ENCODE measurements around the gene C19orf38.

C19orf38 gene

DNA sequence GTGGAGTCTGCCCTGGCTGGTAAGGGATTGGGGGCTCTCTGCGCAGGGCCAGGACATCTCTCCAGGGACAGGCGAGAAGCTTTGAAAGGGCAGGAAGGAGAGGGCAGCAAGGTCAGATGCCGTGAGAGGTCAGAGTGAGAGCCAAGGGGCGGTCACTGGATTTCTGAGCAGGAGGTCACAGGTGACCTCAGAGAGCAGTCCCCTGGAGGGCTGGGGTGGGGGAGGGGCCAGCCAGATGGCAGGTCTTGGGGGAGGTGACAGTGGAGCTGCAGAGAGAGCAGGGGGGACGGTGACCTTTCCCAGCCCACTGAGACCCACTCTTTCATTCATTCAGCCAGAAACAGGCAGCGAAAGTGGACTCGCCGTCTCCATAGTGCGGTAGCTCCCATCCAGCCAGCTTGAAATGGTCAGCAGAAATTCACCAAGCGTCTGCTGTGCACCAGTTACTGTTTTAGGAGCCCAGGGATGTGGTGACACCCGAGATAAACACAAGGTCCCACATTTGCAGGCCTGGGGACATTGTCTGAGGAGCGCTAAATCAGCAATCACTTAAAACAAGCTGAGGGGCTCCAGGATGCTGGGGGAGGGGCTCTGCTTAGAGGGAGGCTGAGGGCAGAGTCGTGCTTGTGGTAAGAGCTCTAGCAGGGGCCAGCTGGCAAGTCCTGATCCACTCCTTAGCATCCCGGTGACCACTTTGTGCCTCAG is 33.3 kb downstream of the C19orf38 start:
- DNase-seq, result no peak

- DNase-seq, result no peak
These were observed 33.9 kb downstream of the C19orf38 start for GRCh38 chr19:10882108-10882457.

DNA sequence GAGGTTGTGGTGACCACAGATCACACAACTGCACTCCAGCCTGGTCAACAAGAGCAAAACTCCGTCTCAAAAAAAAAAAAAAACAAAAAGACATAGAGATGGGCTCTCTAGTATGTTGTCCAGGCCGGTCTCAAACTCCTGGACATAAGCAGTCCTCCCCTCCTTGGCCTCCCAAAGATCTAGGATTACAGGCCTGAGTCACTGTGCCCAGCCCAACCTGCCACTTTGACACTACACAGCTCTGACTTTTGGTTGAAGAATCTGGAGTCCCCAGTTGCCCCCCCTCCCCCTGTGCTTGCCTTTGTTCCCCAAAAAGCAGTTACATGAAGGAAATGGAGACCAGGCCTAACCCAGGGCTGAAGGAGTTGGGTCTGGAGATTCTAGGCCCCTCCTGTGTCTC is 36.1 kb downstream of the C19orf38 start:
- DNase-seq, result no peak

- no peak for DNase-seq
These were observed 37.3 kb downstream of the C19orf38 start for GRCh38 chr19:10885201-10886169.

GRCh38 chr19:10887616-10888367 is 39.6 kb downstream of the C19orf38 start:
- DNase-seq, result no peak

DNA sequence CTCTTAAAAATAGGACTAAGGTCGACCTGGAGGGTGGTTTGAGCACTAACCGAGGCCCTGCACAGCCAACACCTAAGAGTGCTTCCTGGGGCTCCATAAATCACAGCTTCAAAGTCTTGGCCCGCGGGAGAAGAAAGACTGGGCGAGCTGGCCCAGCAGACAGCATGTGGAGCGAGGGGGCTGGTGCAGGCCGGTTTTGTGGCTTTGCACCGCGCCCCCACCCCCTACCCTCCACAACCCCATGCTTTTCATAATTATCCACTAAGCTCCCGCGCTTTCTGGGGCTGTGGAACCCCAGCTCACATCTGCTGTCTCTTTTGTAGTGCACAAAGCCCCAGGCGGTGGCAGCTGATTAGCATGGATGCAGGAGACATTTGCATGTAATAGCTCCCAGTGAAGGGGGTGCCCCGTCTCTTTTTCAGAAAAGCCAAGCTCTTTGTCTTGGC is 40.2 kb downstream of the C19orf38 start:
- DNase-seq, result no peak

DNA sequence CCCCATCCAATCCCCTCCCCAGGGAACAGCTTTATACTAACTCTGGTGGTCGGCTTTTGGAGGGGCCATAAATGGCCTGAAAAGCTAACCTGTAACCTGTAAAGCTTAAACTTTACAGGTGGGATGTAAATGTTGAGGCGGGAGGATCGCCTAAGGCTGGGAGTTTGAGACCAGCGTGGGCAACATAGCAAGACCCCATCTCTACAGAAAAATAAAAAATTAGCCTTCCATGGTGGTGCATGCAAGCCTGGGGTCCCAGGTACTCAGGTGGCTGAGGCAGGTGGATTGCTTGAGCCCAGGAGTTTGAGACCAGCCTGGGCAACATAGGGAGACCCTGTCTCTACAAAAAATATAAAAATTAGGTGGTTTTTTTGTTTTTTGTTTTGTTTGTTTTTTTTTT is 41.7 kb downstream of the C19orf38 start:
- no peak for DNase-seq

- DNase-seq, result no peak
These were observed 43.3 kb downstream of the C19orf38 start for GRCh38 chr19:10891405-10892086.

GRCh38 chr19:10892256-10892655 is 44.0 kb downstream of the C19orf38 start:
- no peak for DNase-seq

- DNase-seq, result no peak
These were observed 46.6 kb downstream of the C19orf38 start for GRCh38 chr19:10894911-10895213.

DNA sequence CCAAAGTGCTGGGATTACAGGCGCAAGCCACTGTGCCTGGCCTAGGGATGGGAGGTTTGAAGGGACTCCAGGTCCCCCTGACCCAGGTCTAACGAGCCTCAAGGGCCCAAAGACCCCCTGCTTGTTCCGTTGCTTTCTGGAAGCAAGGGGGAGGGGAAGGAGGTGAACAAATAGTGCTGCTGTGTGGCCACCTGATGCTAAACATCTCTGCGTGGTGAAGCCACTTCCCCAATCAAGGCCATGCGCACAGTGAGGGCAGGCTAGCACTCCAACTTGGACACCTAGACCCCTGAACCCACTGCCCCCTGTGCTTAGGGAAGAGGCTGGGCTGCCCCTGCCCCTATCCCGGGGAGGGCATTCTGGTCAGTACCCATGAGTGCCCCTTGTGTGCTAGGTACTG is 47.1 kb downstream of the C19orf38 start:
- no peak for DNase-seq

DNA sequence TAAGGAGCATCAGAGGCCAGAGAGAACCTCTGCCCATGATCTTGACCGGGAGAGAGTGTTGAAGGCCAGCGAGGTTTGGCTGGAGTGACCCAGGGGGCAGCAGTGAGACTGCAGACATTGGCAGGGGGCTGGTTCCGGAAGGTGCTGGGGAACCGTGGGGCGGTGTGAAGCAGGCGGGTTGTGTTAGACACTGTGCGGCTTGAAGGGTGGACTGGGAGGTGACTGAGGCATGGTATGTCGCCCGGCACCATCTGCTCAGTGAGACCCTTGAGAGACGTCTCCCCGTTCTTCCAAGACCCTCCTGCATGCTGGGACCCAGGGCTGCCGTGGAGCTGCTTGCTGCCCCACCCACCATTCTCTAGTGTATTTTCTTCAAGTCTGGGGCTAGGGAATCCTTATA is 47.7 kb downstream of the C19orf38 start:
- DNase-seq, result no peak

- DNase-seq, result peak; percentile 97
These were observed 48.8 kb downstream of the C19orf38 start for GRCh38 chr19:10896851-10897526.

GRCh38 chr19:10898633-10899032 is 50.4 kb downstream of the C19orf38 start:
- DNase-seq, result no peak

DNA sequence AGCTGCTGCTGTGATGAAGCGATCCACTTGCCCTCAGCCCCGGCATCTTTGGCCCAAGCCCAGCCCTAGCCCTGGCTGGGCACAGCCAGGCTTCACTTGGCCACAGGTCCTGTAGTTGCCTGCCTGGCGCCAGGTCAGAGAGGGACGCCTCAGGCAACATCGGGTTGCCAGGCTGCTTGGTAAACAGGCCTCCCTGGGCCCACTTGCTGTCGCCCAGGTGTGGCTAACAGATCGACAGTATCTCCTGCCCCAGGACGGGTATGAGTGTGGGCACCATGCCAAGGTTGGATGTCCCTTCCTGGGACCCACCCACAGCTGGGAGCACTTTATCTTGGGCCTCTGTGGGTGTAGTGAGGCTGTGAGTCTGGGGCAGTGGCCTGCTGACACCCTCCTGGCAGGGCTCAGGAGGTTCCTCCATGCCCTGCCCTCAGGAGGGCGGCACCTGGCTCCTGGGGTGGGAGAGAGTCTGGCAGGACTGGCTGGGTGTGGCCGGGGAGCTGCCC is 51.0 kb downstream of the C19orf38 start:
- DNase-seq, result peak; percentile 81

GRCh38 chr19:10907925-10908324 is 59.7 kb downstream of the C19orf38 start:
- DNase-seq, result no peak

GRCh38 chr19:10908380-10908960 is 60.3 kb downstream of the C19orf38 start:
- no peak for DNase-seq

- DNase-seq, result no peak
These were observed 63.6 kb downstream of the C19orf38 start for GRCh38 chr19:10911579-10912363.

DNA sequence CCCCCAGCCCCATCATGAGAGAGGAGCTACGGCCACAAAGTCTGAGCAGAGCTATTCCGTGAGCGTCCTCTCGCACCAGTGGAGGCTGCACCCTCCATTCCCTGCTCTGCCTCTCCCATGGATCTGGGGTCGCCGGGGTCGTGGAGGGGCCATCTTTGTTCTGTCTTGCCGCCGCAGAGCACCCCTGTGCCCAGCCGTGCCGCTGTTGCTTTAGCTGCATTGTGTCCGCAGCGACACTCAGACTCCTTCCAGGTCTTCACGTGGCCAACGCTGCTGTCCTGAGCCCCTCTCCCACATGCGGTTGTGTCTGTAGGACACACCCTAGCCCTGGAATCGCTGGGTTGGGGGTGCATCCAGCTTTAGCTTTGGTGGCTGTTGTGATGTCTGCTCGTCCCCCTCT is 64.4 kb downstream of the C19orf38 start:
- no peak for DNase-seq

- DNase-seq, result no peak
These were observed 65.6 kb downstream of the C19orf38 start for GRCh38 chr19:10913716-10914340.

All from NCI-H2029 (cell line).